Stomach (tissue), 9 donors: Measurements from ENCODE around the gene GAP43. TPM values are rescaled to one million over a fixed set of nuclear protein-coding genes. Genes with fewer than 3 reads are reported as not detected.

Experiments
- DNase-seq, 2 donors: peaks; one replicate each; pipeline versions ENCODE4 v3.0.0 to v3.0.0-alpha.2; 2013 to 2019
- H3K27ac ChIP-seq, 5 donors: fragments of 200-600 bp in 4 of 5; sonication (generic) in 4 of 5; one replicate each; pipeline ENCODE4 v1.5.1; 2013 to 2019; ENCODE audit warnings: mild to moderate bottlenecking in 1 of 5, moderate library complexity in 1 of 5
- H3K27me3 ChIP-seq, 3 donors: fragments of 200-600 bp; sonication (generic); one replicate each; pipeline ENCODE4 v1.5.1; 2017 to 2019; ENCODE audit warnings: mixed run types in 1 of 3
- H3K36me3 ChIP-seq, 4 donors: fragments of 200-600 bp; sonication (generic); 1 replicate in 3 of 4; 2 replicates in 1 of 4; pipeline ENCODE4 v1.5.1; 2016 to 2019
- H3K4me1 ChIP-seq, 4 donors: fragments of 200-600 bp; sonication (generic); one replicate each; pipeline ENCODE4 v1.5.1; 2016 to 2019
- H3K4me3 ChIP-seq, 4 donors: fragments of 200-600 bp; sonication (generic) in 3 of 4; one replicate each; pipeline ENCODE4 v1.5.1; 2016 to 2019; ENCODE audit warnings: mild to moderate bottlenecking in 1 of 4
- H3K9me3 ChIP-seq, 4 donors: fragments of 200-600 bp; sonication (generic); one replicate each; pipeline ENCODE4 v1.5.1; 2016 to 2019
- EP300 ChIP-seq: sonication (generic); formaldehyde crosslinking; IDR thresholded peaks from one replicate; pipeline ENCODE4 v1.6.1; 2017; ENCODE audit warnings: antibody characterized with exemption
- POLR2A ChIP-seq, 4 donors: fragments of 450-650 bp; IDR thresholded peaks; one replicate each; pipeline ENCODE4 v1.6.1; 2016; ENCODE audit warnings: antibody characterized with exemption in 4 of 4, control low read depth in 2 of 4, mild to moderate bottlenecking in 1 of 4, moderate library complexity in 1 of 4
- POLR2AphosphoS5 ChIP-seq, 3 donors: sonication (generic); formaldehyde crosslinking; IDR thresholded peaks; one replicate each; pipeline ENCODE4 v1.6.1; 2016; ENCODE audit warnings: antibody characterized with exemption in 3 of 3
- WGBS, 5 donors: extraction: QIAGEN DNeasy Blood & Tissue Kit in 3 of 5; methylation state at CpG; one replicate each; pipeline versions ENCODE4 v1.1.5 to v1.1.7; 2013 to 2018; 5-methylcytosine and 5-hydroxymethylcytosine counted together
- intact Hi-C: fragments of 100-400 bp; cut with DNase I; formaldehyde crosslinking; loops from one replicate; pipeline ENCODE4 v1.15.1; 2023; ENCODE audit warnings: low total_unique reads
- polyA plus RNA-seq, 3 donors: library from polyadenylated mRNA; stranded (reverse); fragments of 200-250 nt; gene quantifications; one replicate each; pipeline ENCODE4 v1.2.3, GENCODE V29; 2013
- total RNA-seq, 5 donors: library from RNA; depleted of rRNA; stranded (reverse); fragments of >200 nt; gene quantifications; one replicate each; pipeline versions ENCODE4 v1.1.0 to v1.2.3, GENCODE V29; 2014 to 2016
- TF ChIP-seq, protein P1 (sequence below), 7 experiments: fragments of 450-650 bp in 4 of 7; fragments of 200-600 bp in 3 of 7; sonication (generic) in 3 of 7; IDR thresholded peaks; one replicate each; pipeline ENCODE4 v1.5.1; 2016 to 2019; ENCODE audit warnings: antibody characterized with exemption in 7 of 7, control low read depth in 2 of 7, mild to moderate bottlenecking in 1 of 7
- donor health status: healthy with polysubstance abuse.
- donor health status: Bipolar disorder and iron deficiency.
- donor health status: healthy.

GAP43 gene
- total and polyA plus RNA-seq, 8 donors, result 1.00 to 4.8 (median 1.4) TPM; not detected in 2

DNA sequence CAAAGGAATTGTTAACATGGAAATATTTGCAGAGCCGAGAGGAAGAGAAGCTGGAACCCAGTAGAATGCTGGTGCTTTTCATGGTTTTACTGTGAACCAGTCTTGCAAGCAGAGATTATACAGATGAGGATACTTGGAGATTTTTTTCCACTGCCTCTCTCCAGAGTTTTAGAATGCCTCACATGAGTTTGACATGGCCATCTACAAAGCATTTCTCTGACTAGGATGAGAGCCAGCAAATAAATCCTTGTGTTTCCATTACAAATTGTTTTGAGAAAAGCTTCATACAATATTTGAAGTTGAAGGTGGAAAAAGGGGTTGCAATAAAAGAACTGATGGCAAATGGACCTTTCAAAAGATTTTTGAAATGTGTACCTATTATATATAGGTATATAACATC, 45.0 kb upstream of the GAP43 start:
- peak in 1 of 2 donors; percentile 9 for DNase-seq
- no peaks in the 10 kb centered on the region for H3K36me3 ChIP-seq
- TF ChIP-seq, protein P1, sequence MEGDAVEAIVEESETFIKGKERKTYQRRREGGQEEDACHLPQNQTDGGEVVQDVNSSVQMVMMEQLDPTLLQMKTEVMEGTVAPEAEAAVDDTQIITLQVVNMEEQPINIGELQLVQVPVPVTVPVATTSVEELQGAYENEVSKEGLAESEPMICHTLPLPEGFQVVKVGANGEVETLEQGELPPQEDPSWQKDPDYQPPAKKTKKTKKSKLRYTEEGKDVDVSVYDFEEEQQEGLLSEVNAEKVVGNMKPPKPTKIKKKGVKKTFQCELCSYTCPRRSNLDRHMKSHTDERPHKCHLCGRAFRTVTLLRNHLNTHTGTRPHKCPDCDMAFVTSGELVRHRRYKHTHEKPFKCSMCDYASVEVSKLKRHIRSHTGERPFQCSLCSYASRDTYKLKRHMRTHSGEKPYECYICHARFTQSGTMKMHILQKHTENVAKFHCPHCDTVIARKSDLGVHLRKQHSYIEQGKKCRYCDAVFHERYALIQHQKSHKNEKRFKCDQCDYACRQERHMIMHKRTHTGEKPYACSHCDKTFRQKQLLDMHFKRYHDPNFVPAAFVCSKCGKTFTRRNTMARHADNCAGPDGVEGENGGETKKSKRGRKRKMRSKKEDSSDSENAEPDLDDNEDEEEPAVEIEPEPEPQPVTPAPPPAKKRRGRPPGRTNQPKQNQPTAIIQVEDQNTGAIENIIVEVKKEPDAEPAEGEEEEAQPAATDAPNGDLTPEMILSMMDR (IDR thresholded peaks at IDR 0.05), result no peak
- TF ChIP-seq POLR2A (IDR thresholded peaks at IDR 0.05) (no peak), EP300 (no peak), POLR2AphosphoS5 (IDR thresholded peaks at IDR 0.05) (no peak)
- H3K4me1 ChIP-seq, result no peaks in the 10 kb centered on the region
- H3K27me3 ChIP-seq, result no peaks in the 10 kb centered on the region
- no peak overlapping the region for H3K4me3 ChIP-seq
- 59 to 84% (median 76%) methylated on average over 1 of the region's 1 CpG for WGBS, 5 donors
- no peak overlapping the region for H3K27ac ChIP-seq
- H3K9me3 ChIP-seq, result no peaks in the 10 kb centered on the region
- intact Hi-C loops, result no loop called here

DNA sequence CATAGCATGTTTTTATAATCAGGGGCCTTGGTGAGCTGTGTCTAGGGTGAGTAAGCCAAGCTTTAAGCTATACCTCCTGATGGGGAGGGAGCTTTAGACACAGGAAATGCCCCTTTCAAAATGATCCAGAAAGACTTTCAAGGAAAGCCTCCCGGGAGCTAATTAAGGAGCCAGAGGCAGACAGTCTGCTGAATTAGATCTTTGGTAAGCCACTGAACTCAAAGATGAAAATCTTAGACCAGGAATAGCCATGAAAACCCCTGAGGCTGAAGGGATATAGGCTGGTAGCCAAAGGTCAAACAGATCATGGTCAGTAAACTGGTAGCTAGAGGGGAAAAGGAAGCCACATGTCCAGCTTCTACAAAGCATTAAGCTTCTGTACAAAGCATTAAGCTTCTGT, 42.7 kb upstream of the GAP43 start:
- H3K4me1 ChIP-seq, result no peaks in the 10 kb centered on the region
- H3K9me3 ChIP-seq, result no peaks in the 10 kb centered on the region
- DNase-seq, result peak in 1 of 2 donors; percentile 7
- H3K27ac ChIP-seq, result no peak overlapping the region
- intact Hi-C loops, result no loop called here
- TF ChIP-seq EP300, result no peak
- TF ChIP-seq POLR2A (IDR thresholded peaks at IDR 0.05), result no peak
- no peak for TF ChIP-seq POLR2AphosphoS5 (IDR thresholded peaks at IDR 0.05)
- TF ChIP-seq, protein P1 (IDR thresholded peaks at IDR 0.05), result no peak
- no peaks in the 10 kb centered on the region for H3K27me3 ChIP-seq
- H3K4me3 ChIP-seq, result no peak overlapping the region
- WGBS, 5 donors, result 41 to 93% (median 78%) methylated on average over 1 of the region's 1 CpG
- H3K36me3 ChIP-seq, result no peaks in the 10 kb centered on the region

DNA sequence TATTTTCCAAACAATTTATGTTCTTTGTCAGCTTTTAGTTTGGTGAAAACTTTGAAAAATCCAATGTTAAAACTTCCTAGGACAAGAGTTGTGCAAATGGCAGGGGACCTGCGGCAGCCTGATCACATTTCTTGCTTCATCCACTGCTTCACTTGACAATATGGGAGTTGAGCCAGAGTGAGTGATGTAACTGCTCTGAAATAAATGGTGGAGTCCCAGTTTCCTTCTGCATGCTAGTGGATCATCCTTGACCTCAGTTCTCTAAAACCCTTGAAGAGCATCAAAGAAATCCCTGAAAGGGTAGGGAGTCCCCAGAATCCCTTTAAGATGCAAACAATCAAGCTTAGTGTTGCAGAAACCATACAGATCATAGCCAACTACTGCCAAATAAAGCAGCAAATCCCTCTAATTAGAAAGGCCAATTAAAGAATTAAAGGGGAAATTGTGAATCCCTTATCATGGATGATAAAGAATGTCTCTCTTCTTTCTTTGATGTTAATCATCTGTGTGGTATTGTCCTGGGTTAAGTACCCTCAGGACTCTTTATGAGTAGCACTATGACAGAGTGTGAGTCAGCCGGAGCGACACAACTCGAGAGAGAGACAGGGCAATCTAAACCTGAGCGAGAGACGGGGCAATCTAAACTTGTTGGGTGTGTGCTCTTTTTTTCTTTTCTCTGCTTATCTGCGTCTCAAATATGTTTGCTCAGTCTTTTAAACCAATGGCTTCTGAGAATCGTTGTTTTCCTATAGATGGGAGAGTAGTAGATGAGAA, 41.8 kb upstream of the GAP43 start:
- Histone ChIP-seq H3K27ac (no peak overlapping the region), H3K36me3 (no peaks in the 10 kb centered on the region), H3K4me3 (no peak overlapping the region), H3K4me1 (no peaks in the 10 kb centered on the region), H3K27me3 (no peaks in the 10 kb centered on the region), H3K9me3 (no peaks in the 10 kb centered on the region)
- 45 to 76% (median 53%) methylated on average over 8 of the region's 8 CpGs for WGBS, 5 donors
- no peak for TF ChIP-seq EP300
- TF ChIP-seq, protein P1 (IDR thresholded peaks at IDR 0.05), result no peak
- TF ChIP-seq POLR2A (IDR thresholded peaks at IDR 0.05), result no peak
- TF ChIP-seq POLR2AphosphoS5 (IDR thresholded peaks at IDR 0.05), result no peak
- peak in 1 of 2 donors; percentile 34 for DNase-seq
- intact Hi-C loops, result no loop called here

DNA sequence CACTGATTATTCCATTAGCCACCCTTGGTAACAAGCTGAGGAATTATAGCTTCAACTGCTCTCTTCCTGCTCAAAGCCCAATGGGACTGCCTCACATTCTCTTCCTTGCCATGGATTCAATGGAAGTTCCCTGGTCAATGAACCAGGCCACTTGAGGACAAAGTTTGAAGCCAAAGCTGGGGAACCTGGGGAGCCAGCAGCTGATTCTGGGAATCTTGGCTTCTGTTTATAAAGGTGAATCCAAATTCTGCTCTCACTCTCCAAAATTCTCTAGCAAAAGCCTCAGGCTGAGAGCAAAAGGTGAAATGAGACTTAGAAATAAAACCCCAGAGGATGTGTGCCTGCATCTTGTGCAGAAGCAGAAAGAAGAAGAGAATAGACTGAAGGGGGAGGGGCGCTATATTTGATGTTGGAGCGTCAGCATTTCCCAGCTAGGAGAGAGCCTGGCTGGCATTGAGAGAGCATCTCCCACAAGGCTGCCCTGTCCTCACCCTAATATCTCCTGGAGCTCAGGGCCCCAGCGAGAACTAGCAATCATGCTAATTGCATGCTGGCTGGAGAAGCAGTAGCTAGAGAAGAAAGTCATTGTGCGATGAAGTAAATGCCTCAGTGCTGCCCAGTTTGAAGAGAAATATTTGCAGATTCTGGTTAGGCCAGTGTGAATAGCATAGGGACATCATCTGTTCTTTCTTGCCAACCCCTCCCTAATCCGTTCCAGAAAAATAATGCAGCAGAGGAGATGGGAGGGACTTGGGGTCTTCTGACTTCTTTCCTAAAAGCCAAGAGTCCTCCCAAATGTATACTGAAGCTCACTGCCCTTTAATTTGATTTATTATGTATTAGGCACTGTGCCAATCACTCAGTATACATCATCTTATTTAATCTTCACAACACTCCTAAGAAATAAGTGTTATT, 34.9 kb upstream of the GAP43 start:
- TF ChIP-seq, protein P1 (IDR thresholded peaks at IDR 0.05), result no peak
- H3K4me1 ChIP-seq, result peaks cover 0 to 6% (median 0%) of the 10 kb centered on the region in 4 donors

More for the DNA sequence above, 34.9 kb upstream of the GAP43 start:
- DNase-seq, result peak in 1 of 2 donors; percentile 41
- intact Hi-C loops, result no loop called here
- no peaks in the 10 kb centered on the region for H3K27me3 ChIP-seq
- WGBS, 5 donors, result 64 to 80% (median 73%) methylated on average over 5 of the region's 5 CpGs
- H3K4me3 ChIP-seq, result no peak overlapping the region
- H3K36me3 ChIP-seq, result no peaks in the 10 kb centered on the region
- no peak overlapping the region for H3K27ac ChIP-seq
- no peaks in the 10 kb centered on the region for H3K9me3 ChIP-seq
